Measurements from ENCODE around the gene MARCHF10. TPM values are rescaled to one million over a fixed set of nuclear protein-coding genes. Genes with fewer than 3 reads are reported as not detected.

The MARCHF10 gene
- total RNA-seq, 2 experiments from 2014 or later: not detected

- no peaks in the 10 kb centered on the region for H3K4me1 Mint-ChIP-seq (ENCODE audit: low read depth)
- POLR2A ChIA-PET: interaction anchor here (0.7 kb wide), 1 partner anchor 81 kb away, joined by 3 read pairs; no protein-coding TSS in a partner anchor
- H3K36me3 Mint-ChIP-seq (ENCODE audit: low read depth): no peaks in the 10 kb centered on the region
- no peak overlapping the region for H3K27ac Mint-ChIP-seq
- DNase-seq: no peak
- intact Hi-C loops (cut with micrococcal nuclease): no loop called here
- peaks cover 20% of the 10 kb centered on the region for H3K27me3 Mint-ChIP-seq
- CTCF ChIA-PET: no interaction called here
- TF ChIP-seq, protein P1, sequence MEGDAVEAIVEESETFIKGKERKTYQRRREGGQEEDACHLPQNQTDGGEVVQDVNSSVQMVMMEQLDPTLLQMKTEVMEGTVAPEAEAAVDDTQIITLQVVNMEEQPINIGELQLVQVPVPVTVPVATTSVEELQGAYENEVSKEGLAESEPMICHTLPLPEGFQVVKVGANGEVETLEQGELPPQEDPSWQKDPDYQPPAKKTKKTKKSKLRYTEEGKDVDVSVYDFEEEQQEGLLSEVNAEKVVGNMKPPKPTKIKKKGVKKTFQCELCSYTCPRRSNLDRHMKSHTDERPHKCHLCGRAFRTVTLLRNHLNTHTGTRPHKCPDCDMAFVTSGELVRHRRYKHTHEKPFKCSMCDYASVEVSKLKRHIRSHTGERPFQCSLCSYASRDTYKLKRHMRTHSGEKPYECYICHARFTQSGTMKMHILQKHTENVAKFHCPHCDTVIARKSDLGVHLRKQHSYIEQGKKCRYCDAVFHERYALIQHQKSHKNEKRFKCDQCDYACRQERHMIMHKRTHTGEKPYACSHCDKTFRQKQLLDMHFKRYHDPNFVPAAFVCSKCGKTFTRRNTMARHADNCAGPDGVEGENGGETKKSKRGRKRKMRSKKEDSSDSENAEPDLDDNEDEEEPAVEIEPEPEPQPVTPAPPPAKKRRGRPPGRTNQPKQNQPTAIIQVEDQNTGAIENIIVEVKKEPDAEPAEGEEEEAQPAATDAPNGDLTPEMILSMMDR (IDR thresholded peaks at IDR 0.05): no peak
- no peak for ATAC-seq
- no peak overlapping the region for H3K4me3 Mint-ChIP-seq
- no peaks in the 10 kb centered on the region for H3K9me3 Mint-ChIP-seq
Observed at GRCh38 chr17:62765351-62765750, 42.8 kb downstream of the MARCHF10 start.

DNA sequence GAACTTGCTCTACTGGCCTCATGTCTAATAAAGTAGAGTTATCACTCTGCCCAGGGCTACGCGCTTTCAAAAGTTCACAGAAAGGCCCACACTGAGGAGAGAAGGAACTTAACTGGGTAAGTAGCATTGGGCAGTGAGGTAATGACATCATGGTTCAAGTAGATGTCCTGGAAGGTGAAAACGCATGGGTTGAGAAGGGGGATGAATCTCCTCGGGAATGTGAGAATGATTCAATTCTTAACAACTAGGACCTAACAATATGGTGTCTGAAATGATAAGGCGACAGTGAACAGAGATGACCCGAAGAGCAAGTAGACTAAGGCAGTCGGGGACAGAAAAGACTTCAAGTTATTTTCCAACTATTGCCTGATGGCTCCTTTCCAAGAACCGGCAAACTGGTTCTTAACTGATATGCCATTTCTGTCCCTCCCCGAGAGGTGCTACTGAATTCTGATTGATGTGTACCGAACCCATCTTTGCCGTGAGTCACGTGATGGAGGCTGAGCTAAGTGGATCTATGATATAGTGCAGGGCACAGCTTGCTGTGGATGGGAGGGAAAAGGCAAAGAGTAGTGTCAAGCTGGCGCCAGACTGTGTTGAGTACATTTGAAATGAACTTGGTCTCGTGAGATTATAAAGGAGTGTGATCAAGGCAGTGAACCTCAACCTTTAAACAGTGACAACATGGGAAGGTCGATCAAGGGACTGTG lies 44.1 kb downstream of the MARCHF10 start:
- intact Hi-C loops (cut with micrococcal nuclease): no loop called here
- H3K9me3 Mint-ChIP-seq: no peaks in the 10 kb centered on the region
- ChIA-PET POLR2A (no interaction called here), CTCF (no interaction called here)
- H3K27me3 Mint-ChIP-seq: peaks cover 21% of the 10 kb centered on the region
- TF ChIP-seq, protein P1 (IDR thresholded peaks at IDR 0.05): no peak
- no peak overlapping the region for H3K4me3 Mint-ChIP-seq
- H3K27ac Mint-ChIP-seq: no peak overlapping the region
- no peaks in the 10 kb centered on the region for H3K4me1 Mint-ChIP-seq (ENCODE audit: low read depth)
- no peak for DNase-seq
- ATAC-seq: no peak
- no peaks in the 10 kb centered on the region for H3K36me3 Mint-ChIP-seq (ENCODE audit: low read depth)

DNA sequence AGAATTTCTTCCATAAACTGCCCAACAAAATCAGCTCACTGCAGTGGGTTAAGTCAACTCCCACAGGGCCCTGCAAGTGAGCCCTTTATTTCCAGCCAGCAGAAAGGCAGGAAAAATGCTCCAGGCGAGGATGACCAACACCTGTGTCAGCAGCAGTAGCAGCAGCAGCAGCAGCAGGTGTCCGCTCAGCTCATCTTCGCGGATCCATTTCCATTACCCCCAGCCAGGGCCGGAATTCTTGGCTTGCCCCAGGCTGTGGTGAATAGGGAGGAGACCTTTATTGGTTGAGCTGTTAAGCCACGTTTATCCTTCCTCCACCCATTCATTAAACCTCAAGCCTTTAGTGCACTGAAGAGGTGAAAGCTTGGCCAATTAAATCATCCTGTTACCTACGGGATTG lies 46.2 kb downstream of the MARCHF10 start:
- no peak for DNase-seq
- Mint-ChIP-seq H3K4me3 (no peak overlapping the region), H3K27me3 (peaks cover 25% of the 10 kb centered on the region), H3K9me3 (no peaks in the 10 kb centered on the region), H3K36me3 (ENCODE audit: low read depth) (no peaks in the 10 kb centered on the region), H3K27ac (no peak overlapping the region), H3K4me1 (ENCODE audit: low read depth) (no peaks in the 10 kb centered on the region)
- ChIA-PET POLR2A (no interaction called here), CTCF (no interaction called here)
- TF ChIP-seq, protein P1 (IDR thresholded peaks at IDR 0.05): no peak
- intact Hi-C loops (cut with micrococcal nuclease): no loop called here
- ATAC-seq: no peak

DNA sequence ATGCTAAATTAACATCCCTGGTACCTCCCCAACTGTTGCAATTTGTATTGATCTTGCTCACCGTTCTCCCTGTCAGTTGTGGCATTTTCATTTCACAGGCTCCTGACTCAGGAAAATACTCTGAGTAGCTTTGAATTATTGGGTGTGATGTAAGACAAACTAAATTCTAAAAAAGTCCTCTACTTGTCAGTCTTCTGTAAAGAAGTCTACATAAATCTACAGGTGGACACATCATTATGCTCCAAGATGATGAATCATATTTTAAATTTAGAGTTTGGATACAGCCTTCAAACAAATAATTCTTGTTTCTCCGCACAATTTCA lies 47.2 kb downstream of the MARCHF10 start:
- Mint-ChIP-seq H3K36me3 (ENCODE audit: low read depth) (no peaks in the 10 kb centered on the region), H3K27me3 (peaks cover 21% of the 10 kb centered on the region), H3K4me3 (no peak overlapping the region), H3K9me3 (no peaks in the 10 kb centered on the region), H3K27ac (no peak overlapping the region), H3K4me1 (ENCODE audit: low read depth) (no peaks in the 10 kb centered on the region)
- no peak for ATAC-seq
- CTCF ChIA-PET: no interaction called here
- POLR2A ChIA-PET: no interaction called here
- TF ChIP-seq, protein P1 (IDR thresholded peaks at IDR 0.05): no peak
- intact Hi-C loops (cut with micrococcal nuclease): no loop called here
- no peak for DNase-seq

DNA sequence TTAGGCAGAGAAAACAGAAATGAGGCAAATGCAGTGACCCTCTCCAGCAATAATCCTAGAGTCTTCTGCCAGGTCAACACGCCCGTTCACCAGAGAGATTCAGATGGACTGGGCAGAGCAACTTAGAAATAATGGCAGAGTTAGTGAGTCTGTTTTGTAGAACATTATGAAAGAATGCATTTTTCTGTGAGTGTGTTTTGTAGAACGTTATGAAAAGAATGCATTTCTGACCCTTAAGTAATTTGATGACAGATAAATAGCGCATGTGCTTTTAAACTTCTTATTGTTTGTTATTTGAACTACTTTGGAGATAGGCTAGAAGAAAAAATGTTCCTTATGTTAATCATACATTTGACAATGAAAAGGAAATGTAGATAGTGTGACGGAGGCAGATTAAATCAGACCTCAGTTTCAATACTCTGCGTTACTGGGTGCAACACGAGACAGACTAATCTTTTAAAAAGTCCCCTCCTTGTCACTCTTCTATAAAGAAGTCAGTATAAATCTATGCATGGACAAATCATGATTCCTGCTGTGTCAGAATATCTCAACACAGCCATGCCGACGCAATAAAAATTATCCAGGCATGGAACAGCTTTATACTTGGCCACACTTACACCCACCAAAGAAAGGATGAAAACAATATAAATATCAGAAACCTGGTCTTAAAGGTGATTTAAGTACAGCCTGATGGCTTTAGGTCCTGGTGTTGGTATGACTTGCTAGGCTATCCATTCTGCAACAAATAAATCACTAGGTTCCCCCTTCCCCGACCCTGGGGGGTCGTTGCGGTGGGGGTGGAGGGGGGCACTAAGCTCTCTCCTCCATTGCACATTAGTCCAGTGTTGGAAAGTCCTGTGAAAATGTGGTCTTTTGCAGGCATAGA lies 47.8 kb downstream of the MARCHF10 start:
- no peak for ATAC-seq
- peaks cover 21% of the 10 kb centered on the region for H3K27me3 Mint-ChIP-seq
- no peaks in the 10 kb centered on the region for H3K36me3 Mint-ChIP-seq (ENCODE audit: low read depth)
- ChIA-PET POLR2A (no interaction called here), CTCF (no interaction called here)
- no peaks in the 10 kb centered on the region for H3K4me1 Mint-ChIP-seq (ENCODE audit: low read depth)
- DNase-seq: no peak
- H3K27ac Mint-ChIP-seq: no peak overlapping the region
- intact Hi-C loops (cut with micrococcal nuclease): no loop called here
- TF ChIP-seq, protein P1 (IDR thresholded peaks at IDR 0.05): no peak
- H3K4me3 Mint-ChIP-seq: no peak overlapping the region
- H3K9me3 Mint-ChIP-seq: no peaks in the 10 kb centered on the region

Measured in activated CD8-positive, alpha-beta T cell treated with anti-CD3 and anti-CD28 coated beads for 36 hours (primary cell).